Measurements from ENCODE around the gene PUS1. TPM values are rescaled to one million over a fixed set of nuclear protein-coding genes. Genes with fewer than 3 reads are reported as not detected.

PUS1 gene
- total and polyA plus RNA-seq, 2 of the 8 experiments (the other 6 are each of a cell fraction or from before 2014, with no cell fraction given): 48.1 to 81.2 TPM

GRCh38 chr12:131904346-131904745 lies 24.7 kb upstream of the PUS1 start:
- no peak for DNase-seq (ENCODE audit: low read depth in 1 of 2, low spot score in 2 of 2)
- peaks cover 0 to 32% of the 10 kb centered on the region in 2 experiments; a peak in 1 of 4 replicates for H3K79me2 ChIP-seq (ENCODE audit: control insufficient read depth in 1 of 2, insufficient read depth in 2 of 2, low read length in 2 of 2)
- H2BK15ac ChIP-seq (ENCODE audit: low read length): no peak overlapping the region
- no peak for TF ChIP-seq TBP (IDR thresholded peaks at IDR 0.05; ENCODE audit: low read depth, low read length)
- TF ChIP-seq POU5F1 (IDR thresholded peaks at IDR 0.05; ENCODE audit: low read depth, low read length): no peak
- TF ChIP-seq SP4 (IDR thresholded peaks at IDR 0.05; ENCODE audit: low read length): no peak
- TF ChIP-seq MAFK (IDR thresholded peaks at IDR 0.05; ENCODE audit: low read depth, low read length): no peak
- TF ChIP-seq ZNF274 (IDR thresholded peaks at IDR 0.05; ENCODE audit: borderline replicate concordance, extremely low read depth, low read length): no peak
- no peak for TF ChIP-seq BACH1 (IDR thresholded peaks at IDR 0.05; ENCODE audit: low read length)
- TF ChIP-seq CHD2 (IDR thresholded peaks at IDR 0.05; ENCODE audit: low read length): no peak
- TF ChIP-seq HDAC2 (IDR thresholded peaks at IDR 0.05; ENCODE audit: borderline replicate concordance in 1 of 2, low read depth in 2 of 2, low read length in 2 of 2): no peak
- TF ChIP-seq, protein P1, sequence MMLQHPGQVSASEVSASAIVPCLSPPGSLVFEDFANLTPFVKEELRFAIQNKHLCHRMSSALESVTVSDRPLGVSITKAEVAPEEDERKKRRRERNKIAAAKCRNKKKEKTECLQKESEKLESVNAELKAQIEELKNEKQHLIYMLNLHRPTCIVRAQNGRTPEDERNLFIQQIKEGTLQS (IDR thresholded peaks at IDR 0.05; ENCODE audit: insufficient read depth, low read depth, low read length): no peak
- no peak for TF ChIP-seq RNF2 (IDR thresholded peaks at IDR 0.05; ENCODE audit: borderline replicate concordance, low read depth, low read length, missing control alignments, poor library complexity, severe bottlenecking)
- no peak for TF ChIP-seq TAF7 (optimal IDR thresholded peaks at IDR 0.05; ENCODE audit: borderline replicate concordance, low read depth, low read length)
- TF ChIP-seq MAX (IDR thresholded peaks at IDR 0.05): no peak
- no peak for TF ChIP-seq SIX5 (IDR thresholded peaks at IDR 0.05; ENCODE audit: low read depth, low read length)

More at GRCh38 chr12:131904346-131904745, 24.7 kb upstream of the PUS1 start:
- ChIA-PET POLR2A (ENCODE audit: partially characterized antibody) (interaction anchor here (0.9 to 6.5 kb wide), 6 partner anchors 12 to 1025 kb away, joined by 3 to 27 read pairs (median 3); partner anchors contain the start of gene PUS1), CTCF (ENCODE audit: partially characterized antibody) (interaction anchor here (0.9 to 1.0 kb wide), 3 partner anchors 11 to 269 kb away, joined by 3 to 4 read pairs (median 3); no protein-coding TSS in a partner anchor)
- H3K14ac ChIP-seq (ENCODE audit: insufficient read length): no peak overlapping the region
- no peak overlapping the region for H2BK120ac ChIP-seq (replicated peaks; ENCODE audit: low read depth, low read length)
- no peak overlapping the region for H2BK12ac ChIP-seq (ENCODE audit: low read depth, low read length)
- no peak overlapping the region; the same call in 1 of the 2 replicates for H3K18ac ChIP-seq (ENCODE audit: extremely low read depth, low read length)
- H3K27ac ChIP-seq (ENCODE audit: low read depth, low read length): no peak overlapping the region
- H4K20me1 ChIP-seq (replicated peaks in 1 of 2; ENCODE audit: control insufficient read depth in 1 of 2, insufficient read depth in 2 of 2, low read length in 2 of 2): peaks cover 14 to 18% of the 10 kb centered on the region in 2 experiments
- peaks cover 0 to 2% (median 0%) of the 10 kb centered on the region in 4 experiments; a peak in 2 of 7 replicates for H3K4me1 ChIP-seq (replicated peaks in 1 of 4; ENCODE audit: control insufficient read depth in 3 of 4, insufficient read depth in 4 of 4, low read length in 3 of 4)
- no peak overlapping the region for H3K4me2 ChIP-seq (ENCODE audit: insufficient read depth in 1 of 2, low read depth in 2 of 2, low read length in 2 of 2)
- H3K4me3 ChIP-seq (ENCODE audit: extremely low read depth in 1 of 4, insufficient read depth in 2 of 4, low read depth in 3 of 4, low read length in 4 of 4): no peak overlapping the region
- H3K23me2 ChIP-seq (ENCODE audit: low read depth, low read length): no peaks in the 10 kb centered on the region
- H4K8ac ChIP-seq (ENCODE audit: extremely low read depth, insufficient read depth, low read length): no peak overlapping the region
- no peaks in the 10 kb centered on the region for H3K27me3 ChIP-seq (replicated peaks in 1 of 4; ENCODE audit: control insufficient read depth in 3 of 4, extremely low read depth in 1 of 4, insufficient read depth in 3 of 4, low read length in 3 of 4)
- no peak overlapping the region for H2BK20ac ChIP-seq (ENCODE audit: low read length)
- no peak for FAIRE-seq
- H4K91ac ChIP-seq (replicated peaks; ENCODE audit: insufficient read length, low read length): no peak overlapping the region
- no peak overlapping the region for H3K23ac ChIP-seq (ENCODE audit: insufficient read length)
- no peak overlapping the region for H2AFZ ChIP-seq (ENCODE audit: low read length)
- no peak overlapping the region for H2AK5ac ChIP-seq (ENCODE audit: low read depth, low read length)
- H3K56ac ChIP-seq (replicated peaks; ENCODE audit: insufficient read length, low read depth, low read length): no peak overlapping the region
- no peak overlapping the region for H3K4ac ChIP-seq (replicated peaks; ENCODE audit: insufficient read length, low read depth, low read length)
- H3K9me3 ChIP-seq (ENCODE audit: insufficient read depth in 2 of 2, low read depth in 1 of 2, low read length in 1 of 2): no peaks in the 10 kb centered on the region
- H3K79me1 ChIP-seq (ENCODE audit: low read depth, low read length): peaks cover 13% of the 10 kb centered on the region
- WGBS, 2 experiments (ENCODE audit: extremely low coverage in 1 of 2, insufficient coverage in 1 of 2, insufficient read length in 1 of 2, insufficient replicate concordance in 2 of 2, low coverage in 1 of 2, low lambda C conversion rate in 2 of 2, missing lambda C conversion rate in 1 of 2): 89% methylated on average over 5 of the region's 5 CpGs; no CpG with 5 or more reads in 1 of the 2 experiments
- H4K5ac ChIP-seq (ENCODE audit: insufficient read length, low read depth, low read length): no peak overlapping the region
- peak overlapping the region; percentile 66; the same call in 1 of the 2 replicates for H2BK5ac ChIP-seq (ENCODE audit: low read depth, low read length)
- H3K36me3 ChIP-seq (ENCODE audit: control insufficient read depth in 2 of 4, insufficient read depth in 4 of 4, low read length in 3 of 4): peaks cover 0 to 15% (median 0%) of the 10 kb centered on the region in 4 experiments; a peak in 3 of 8 replicates
- no peak overlapping the region for H3K9ac ChIP-seq (replicated peaks in 1 of 4; ENCODE audit: extremely low read depth in 1 of 4, low read depth in 3 of 4, low read length in 3 of 4)
